SK-N-SH treated with all-trans-retinoic acid at 6 μM for 48 hours (cell line): ENCODE results near the gene PIBF1.

Experiments used
- ATAC-seq: fragments of 200-7000 bp; cut with Tn5 transposase; 3 replicates; pipeline ENCODE4 v1.9.1; 2020; ENCODE audit warnings: mild to moderate bottlenecking, moderate library complexity
- ARNTL ChIP-seq: fragments of 450-650 bp; formaldehyde crosslinking; IDR thresholded peaks from 2 replicates; pipeline ENCODE4 v1.5.0; 2020; ENCODE audit warnings: low read depth, mild to moderate bottlenecking, moderate library complexity, borderline replicate concordance
- BACH2 ChIP-seq: fragments of 250-450 bp; sonication (Bioruptor Pico); IDR thresholded peaks from 2 replicates; pipeline ENCODE4 v1.9.0; 2021; ENCODE audit warnings: mild to moderate bottlenecking, borderline replicate concordance
- CREB5 ChIP-seq: fragments of 250-450 bp; sonication (Bioruptor Pico); IDR thresholded peaks from 2 replicates; pipeline ENCODE4 v1.5.1; 2020; ENCODE audit warnings: low read depth, mild to moderate bottlenecking, moderate library complexity
- CSDC2 ChIP-seq: fragments of 250-450 bp; sonication (Bioruptor Pico); IDR thresholded peaks from 2 replicates; pipeline ENCODE4 v1.5.0; 2020; ENCODE audit warnings: mild to moderate bottlenecking, moderate library complexity
- CSRNP3 ChIP-seq: fragments of 250-450 bp; sonication (Bioruptor Pico); IDR thresholded peaks from 2 replicates; pipeline ENCODE4 v1.5.1; 2021; ENCODE audit warnings: mild to moderate bottlenecking, moderate library complexity
- ESRRG ChIP-seq: fragments of 250-450 bp; sonication (Bioruptor Pico); IDR thresholded peaks from 2 replicates; pipeline ENCODE4 v1.6.1; 2021; ENCODE audit warnings: mild to moderate bottlenecking
- OSR1 ChIP-seq: fragments of 250-450 bp; sonication (Bioruptor Pico); IDR thresholded peaks from 2 replicates; pipeline ENCODE4 v1.8.0; 2022; ENCODE audit warnings: moderate library complexity, mild to moderate bottlenecking, inconsistent platforms
- PATZ1 ChIP-seq: fragments of 250-450 bp; sonication (Bioruptor Pico); IDR thresholded peaks from 2 replicates; pipeline ENCODE4 v1.8.0; 2020; ENCODE audit warnings: mild to moderate bottlenecking, moderate library complexity, borderline replicate concordance
- POU6F1 ChIP-seq: fragments of 250-450 bp; sonication (Bioruptor Pico); IDR thresholded peaks from 2 replicates; pipeline ENCODE4 v1.8.0; 2021; ENCODE audit warnings: low read depth, mild to moderate bottlenecking, moderate library complexity, borderline replicate concordance
- PPARA ChIP-seq: fragments of 250-450 bp; sonication (Bioruptor Pico); IDR thresholded peaks from 2 replicates; pipeline ENCODE4 v1.5.0; 2020; ENCODE audit warnings: mild to moderate bottlenecking, borderline replicate concordance
- RARB ChIP-seq: fragments of 250-450 bp; sonication (Bioruptor Pico); IDR thresholded peaks from 2 replicates; pipeline ENCODE4 v1.8.0; 2021; ENCODE audit warnings: mild to moderate bottlenecking, moderate library complexity
- SNAI2 ChIP-seq: fragments of 250-450 bp; sonication (Bioruptor Pico); IDR thresholded peaks from 2 replicates; pipeline ENCODE4 v1.5.0; 2020; ENCODE audit warnings: mild to moderate bottlenecking, moderate library complexity
- TCF4 ChIP-seq: fragments of 250-450 bp; sonication (Bioruptor Pico); IDR thresholded peaks from 2 replicates; pipeline ENCODE4 v1.8.0; 2021; ENCODE audit warnings: mild to moderate bottlenecking, moderate library complexity, borderline replicate concordance
- TOX ChIP-seq: fragments of 250-450 bp; sonication (Bioruptor Pico); IDR thresholded peaks from 2 replicates; pipeline ENCODE4 v1.8.0; 2021; ENCODE audit warnings: mild to moderate bottlenecking, moderate library complexity, borderline replicate concordance
- TSHZ2 ChIP-seq: fragments of 250-450 bp; sonication (Bioruptor Pico); IDR thresholded peaks from 2 replicates; pipeline ENCODE4 v1.5.0; 2020; ENCODE audit warnings: mild to moderate bottlenecking, moderate library complexity
- ZC3H10 ChIP-seq: fragments of 250-450 bp; sonication (Bioruptor Pico); IDR thresholded peaks from 2 replicates; pipeline ENCODE4 v1.5.1; 2021; ENCODE audit warnings: mild to moderate bottlenecking, moderate library complexity
- ZFP3 ChIP-seq: fragments of 250-450 bp; sonication (Bioruptor Pico); IDR thresholded peaks from 2 replicates; pipeline ENCODE4 v1.5.0; 2020; ENCODE audit warnings: mild to moderate bottlenecking, moderate library complexity
- ZFP30 ChIP-seq: fragments of 450-650 bp; formaldehyde crosslinking; IDR thresholded peaks from 2 replicates; pipeline ENCODE4 v1.5.0; 2022; ENCODE audit warnings: mild to moderate bottlenecking, moderate library complexity
- ZNF565 ChIP-seq: fragments of 450-650 bp; formaldehyde crosslinking; conservative IDR thresholded peaks from 2 replicates; pipeline ENCODE4 v1.5.0; 2020; ENCODE audit warnings: low read depth, mild to moderate bottlenecking, moderate library complexity
- ZNF70 ChIP-seq: fragments of 450-650 bp; formaldehyde crosslinking; IDR thresholded peaks from 2 replicates; pipeline ENCODE4 v1.5.0; 2020; ENCODE audit warnings: mild to moderate bottlenecking, moderate library complexity
- ZNF8 ChIP-seq: fragments of 450-650 bp; formaldehyde crosslinking; IDR thresholded peaks from 2 replicates; pipeline ENCODE4 v1.5.0; 2020; ENCODE audit warnings: mild to moderate bottlenecking, moderate library complexity

The PIBF1 gene

GRCh38 chr13:72959643-72960042 lies 177.7 kb downstream of the PIBF1 start:
- no peak for ATAC-seq
- TF ChIP-seq OSR1 (CRISPR knock-in tag) (no peak), POU6F1 (no peak), TCF4 (CRISPR knock-in tag) (no peak), ZC3H10 (CRISPR knock-in tag) (no peak), ZFP3 (CRISPR knock-in tag) (no peak), TSHZ2 (no peak), ZNF70 (CRISPR knock-in tag) (no peak), CSDC2 (no peak), TOX (CRISPR knock-in tag) (no peak), CREB5 (CRISPR knock-in tag) (no peak), BACH2 (no peak), SNAI2 (CRISPR knock-in tag) (no peak), PPARA (CRISPR knock-in tag) (no peak), RARB (CRISPR knock-in tag) (no peak), CSRNP3 (no peak), ESRRG (CRISPR knock-in tag) (no peak)

GRCh38 chr13:72960114-72960513 lies 178.2 kb downstream of the PIBF1 start:
- no peak for ATAC-seq
- no peak for TF ChIP-seq PATZ1 (CRISPR knock-in tag)
- TF ChIP-seq OSR1 (CRISPR knock-in tag) = no peak
- TF ChIP-seq TCF4 (CRISPR knock-in tag) = no peak
- no peak for TF ChIP-seq BACH2
- TF ChIP-seq RARB (CRISPR knock-in tag) = no peak
- TF ChIP-seq ZFP30 (CRISPR knock-in tag) = no peak
- no peak for TF ChIP-seq ARNTL
- no peak for TF ChIP-seq ZNF70 (CRISPR knock-in tag)
- TF ChIP-seq ZNF8 (CRISPR knock-in tag) = no peak
- no peak for TF ChIP-seq TOX (CRISPR knock-in tag)
- no peak for TF ChIP-seq PPARA (CRISPR knock-in tag)
- TF ChIP-seq ESRRG (CRISPR knock-in tag) = no peak
- TF ChIP-seq ZFP3 (CRISPR knock-in tag) = no peak
- TF ChIP-seq CSDC2 = no peak
- TF ChIP-seq CSRNP3 = no peak
- TF ChIP-seq ZNF565 (CRISPR knock-in tag) = no peak
- TF ChIP-seq POU6F1 = no peak
- TF ChIP-seq SNAI2 (CRISPR knock-in tag) = no peak
- TF ChIP-seq, all 23 proteins: peak for 0
